K562 (cell line): Measurements from ENCODE around the gene SLC30A9. TPM values are rescaled to one million over a fixed set of nuclear protein-coding genes. Genes with fewer than 3 reads are reported as not detected.
A peak's percentile ranks its signal among the peaks of the same experiment; 100 is the strongest.

Experiments used
- CBX5 ChIP-seq: IDR thresholded peaks from 2 replicates; pipeline ENCODE4 v1.6.1; 2014; ENCODE audit warnings: low read depth, borderline replicate concordance
- CHD1 ChIP-seq: fragments of 200-600 bp; sonication (generic); IDR thresholded peaks from one replicate; pipeline ENCODE4 v1.6.1; 2012; ENCODE audit warnings: mild to moderate bottlenecking, moderate library complexity, low read length, inconsistent platforms
- CTBP1 ChIP-seq: fragments of 450-650 bp; IDR thresholded peaks from 2 replicates; pipeline ENCODE4 v1.6.1; 2016; ENCODE audit warnings: borderline replicate concordance
- FOS ChIP-seq: IDR thresholded peaks from 3 replicates; pipeline ENCODE4 v1.6.1; 2011; ENCODE audit not compliant: insufficient read length; ENCODE audit errors: extremely low read depth
- JUNB ChIP-seq: fragments of 450-650 bp; formaldehyde crosslinking; conservative IDR thresholded peaks from 2 replicates; pipeline ENCODE4 v1.4.0; 2020; ENCODE audit warnings: mild to moderate bottlenecking
- RERE ChIP-seq: sonication (generic); formaldehyde crosslinking; IDR thresholded peaks from 2 replicates; pipeline ENCODE4 v1.8.0; 2023; ENCODE audit warnings: missing genetic modification reagents, mild to moderate bottlenecking, borderline replicate concordance
- SAP30 ChIP-seq: fragments of 200-600 bp; sonication (generic); IDR thresholded peaks from 2 replicates; pipeline ENCODE4 v1.6.1; 2012; ENCODE audit warnings: borderline replicate concordance, low read depth, mild to moderate bottlenecking, moderate library complexity, low read length, control low read depth, inconsistent platforms; ENCODE audit not compliant: insufficient read depth, poor library complexity, severe bottlenecking
- SIN3A ChIP-seq, 2 experiments: fragments of 150-350 bp in 1 of 2; IDR thresholded peaks; 2 replicates each; pipeline ENCODE4 v1.6.1; 2011 to 2016; ENCODE audit warnings: borderline replicate concordance in 2 of 2, low read depth in 2 of 2, low read length in 2 of 2, mild to moderate bottlenecking in 2 of 2, moderate library complexity in 2 of 2; ENCODE audit not compliant: control insufficient read depth in 1 of 2
- TAF1 ChIP-seq: IDR thresholded peaks from 2 replicates; pipeline ENCODE4 v1.6.1; 2011; ENCODE audit warnings: mild to moderate bottlenecking, low read length, moderate library complexity; ENCODE audit not compliant: insufficient read depth, control insufficient read depth, severe bottlenecking; ENCODE audit errors: extremely low read depth
- TCFL5 ChIP-seq: fragments of 250-450 bp; sonication (Bioruptor Pico); conservative IDR thresholded peaks from 2 replicates; pipeline ENCODE4 v1.6.1; 2021; ENCODE audit warnings: mild to moderate bottlenecking, moderate library complexity, matching md5 sums
- ZNF134 ChIP-seq: fragments of 250-450 bp; sonication (Bioruptor Pico); conservative IDR thresholded peaks from 2 replicates; pipeline ENCODE4 v1.4.0; 2020
- ZNF311 ChIP-seq: fragments of 250-450 bp; sonication (Bioruptor Pico); IDR thresholded peaks from 2 replicates; pipeline ENCODE4 v1.4.0; 2020; ENCODE audit warnings: mild to moderate bottlenecking, moderate library complexity
- ZNF586 ChIP-seq: fragments of 450-650 bp; formaldehyde crosslinking; conservative IDR thresholded peaks from 2 replicates; pipeline ENCODE4 v1.4.0; 2020; ENCODE audit warnings: mild to moderate bottlenecking, moderate library complexity
- polyA plus RNA-seq, 8 experiments: library from polyadenylated mRNA; depleted of rRNA in 4 of 8; stranded (reverse) in 5 of 8; unstranded in 3 of 8; fragments of >200 nt; fragmentation: Nextera tagmentation in 2 of 8; fragmentation: Illumina TruSeq in 1 of 8; extraction: Ambion mirVana in 2 of 8; extraction: Trizol in 1 of 8; gene quantifications; 2 replicates each; pipeline versions ENCODE4 v1.2.1 to v1.2.3, GENCODE V29; 2011 to 2014; ENCODE audit warnings: inconsistent platforms in 1 of 8, missing spikeins in 1 of 8
- total RNA-seq, 7 experiments: library from RNA; depleted of rRNA in 6 of 7; stranded (reverse); fragments of >200 nt in 6 of 7; fragmentation: Illumina TruSeq in 2 of 7; extraction: Trizol in 2 of 7; gene quantifications; 2 replicates each; pipeline versions ENCODE4 v1.2.1 to v1.2.3, GENCODE V29; 2011 to 2021; ENCODE audit warnings: low replicate concordance in 1 of 7
- TF ChIP-seq, protein P1 (sequence below): sonication (generic); formaldehyde crosslinking; IDR thresholded peaks from 2 replicates; pipeline ENCODE4 v1.8.1; 2023; ENCODE audit warnings: missing genetic modification reagents, mild to moderate bottlenecking, borderline replicate concordance

SLC30A9 gene
- total and polyA plus RNA-seq, 9 of the 15 experiments (the other 6 are each of a cell fraction or from before 2014, with no cell fraction given) = 14.7 to 73.5 (median 51.6) TPM

DNA sequence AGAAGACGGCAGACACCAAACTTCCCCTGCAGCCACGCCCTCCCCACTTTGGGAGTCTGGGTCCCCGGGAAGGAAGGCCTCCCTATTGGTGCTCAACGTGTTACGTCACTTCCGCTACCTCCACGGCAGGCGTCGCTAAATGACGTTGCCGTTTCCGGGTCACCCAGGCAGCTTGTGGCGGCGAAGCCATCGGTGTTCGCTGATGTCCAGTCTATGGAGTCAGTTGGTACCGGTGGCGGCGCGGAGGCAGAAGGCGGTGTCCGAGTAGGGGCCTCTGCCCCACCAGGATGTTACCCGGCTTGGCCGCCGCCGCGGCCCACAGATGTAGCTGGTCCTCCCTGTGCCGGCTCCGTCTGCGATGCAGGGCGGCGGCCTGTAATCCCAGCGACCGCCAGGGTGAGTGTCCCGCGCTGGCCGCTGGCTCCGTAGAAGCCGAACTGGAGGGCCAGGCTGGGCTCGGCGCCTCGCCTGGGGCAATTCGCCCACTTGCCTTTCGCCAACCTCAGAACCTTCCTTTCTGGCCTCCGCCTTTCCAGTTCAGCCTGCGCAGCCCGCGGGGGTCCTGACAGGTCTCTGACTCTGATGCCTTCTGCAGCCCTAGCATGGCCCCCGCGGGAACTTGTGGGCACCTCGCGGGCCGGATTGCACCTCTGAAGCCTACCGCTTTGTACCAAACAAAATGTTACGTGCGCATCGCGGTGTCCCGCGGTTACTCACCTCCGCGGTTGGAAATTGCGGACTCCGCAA is at the start of gene SLC30A9 (continued):
- TF ChIP-seq, protein P1, sequence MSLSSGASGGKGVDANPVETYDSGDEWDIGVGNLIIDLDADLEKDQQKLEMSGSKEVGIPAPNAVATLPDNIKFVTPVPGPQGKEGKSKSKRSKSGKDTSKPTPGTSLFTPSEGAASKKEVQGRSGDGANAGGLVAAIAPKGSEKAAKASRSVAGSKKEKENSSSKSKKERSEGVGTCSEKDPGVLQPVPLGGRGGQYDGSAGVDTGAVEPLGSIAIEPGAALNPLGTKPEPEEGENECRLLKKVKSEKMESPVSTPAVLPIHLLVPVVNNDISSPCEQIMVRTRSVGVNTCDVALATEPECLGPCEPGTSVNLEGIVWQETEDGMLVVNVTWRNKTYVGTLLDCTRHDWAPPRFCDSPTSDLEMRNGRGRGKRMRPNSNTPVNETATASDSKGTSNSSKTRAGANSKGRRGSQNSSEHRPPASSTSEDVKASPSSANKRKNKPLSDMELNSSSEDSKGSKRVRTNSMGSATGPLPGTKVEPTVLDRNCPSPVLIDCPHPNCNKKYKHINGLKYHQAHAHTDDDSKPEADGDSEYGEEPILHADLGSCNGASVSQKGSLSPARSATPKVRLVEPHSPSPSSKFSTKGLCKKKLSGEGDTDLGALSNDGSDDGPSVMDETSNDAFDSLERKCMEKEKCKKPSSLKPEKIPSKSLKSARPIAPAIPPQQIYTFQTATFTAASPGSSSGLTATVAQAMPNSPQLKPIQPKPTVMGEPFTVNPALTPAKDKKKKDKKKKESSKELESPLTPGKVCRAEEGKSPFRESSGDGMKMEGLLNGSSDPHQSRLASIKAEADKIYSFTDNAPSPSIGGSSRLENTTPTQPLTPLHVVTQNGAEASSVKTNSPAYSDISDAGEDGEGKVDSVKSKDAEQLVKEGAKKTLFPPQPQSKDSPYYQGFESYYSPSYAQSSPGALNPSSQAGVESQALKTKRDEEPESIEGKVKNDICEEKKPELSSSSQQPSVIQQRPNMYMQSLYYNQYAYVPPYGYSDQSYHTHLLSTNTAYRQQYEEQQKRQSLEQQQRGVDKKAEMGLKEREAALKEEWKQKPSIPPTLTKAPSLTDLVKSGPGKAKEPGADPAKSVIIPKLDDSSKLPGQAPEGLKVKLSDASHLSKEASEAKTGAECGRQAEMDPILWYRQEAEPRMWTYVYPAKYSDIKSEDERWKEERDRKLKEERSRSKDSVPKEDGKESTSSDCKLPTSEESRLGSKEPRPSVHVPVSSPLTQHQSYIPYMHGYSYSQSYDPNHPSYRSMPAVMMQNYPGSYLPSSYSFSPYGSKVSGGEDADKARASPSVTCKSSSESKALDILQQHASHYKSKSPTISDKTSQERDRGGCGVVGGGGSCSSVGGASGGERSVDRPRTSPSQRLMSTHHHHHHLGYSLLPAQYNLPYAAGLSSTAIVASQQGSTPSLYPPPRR (CRISPR knock-in tag) = no peak
- TF ChIP-seq ZNF586 = no peak
- no peak for TF ChIP-seq RERE
- peak; percentile 75 for TF ChIP-seq SAP30
- no peak for TF ChIP-seq CBX5
- peak; percentile 49; the same call in 1 of the 2 replicates for TF ChIP-seq JUNB (CRISPR knock-in tag)
- TF ChIP-seq TAF1 = peak; percentile 87
- TF ChIP-seq SIN3A (IDR thresholded peaks at IDR 0.05; ENCODE audit: borderline replicate concordance in 2 of 2, control insufficient read depth in 1 of 2, low read depth in 2 of 2, low read length in 2 of 2) = 0 out of 4 replicates have a peak, but pooled peaks have one; percentile 58 to 64
- TF ChIP-seq ZNF311 (CRISPR knock-in tag) = no peak
- TF ChIP-seq CHD1 = peak; percentile 63
- peak; percentile 70; the same call in 1 of the 2 replicates for TF ChIP-seq CTBP1
- TF ChIP-seq ZNF134 (CRISPR knock-in tag) = no peak
- TF ChIP-seq FOS = no peak
- TF ChIP-seq TCFL5 (CRISPR knock-in tag) = no peak
